HepG2 (cell line): Measurements from ENCODE around the gene DDRGK1. TPM values are rescaled to one million over a fixed set of nuclear protein-coding genes. Genes with fewer than 3 reads are reported as not detected.
A peak's percentile ranks its signal among the peaks of the same experiment; 100 is the strongest.

ENCODE experiments used
- ATF4 ChIP-seq, 2 experiments: fragments of 450-650 bp in 1 of 2; sonication (generic) in 1 of 2; formaldehyde crosslinking; IDR thresholded peaks; 2 replicates each; pipeline versions ENCODE4 v1.5.0 to v1.8.0; 2020 to 2022; ENCODE audit warnings: mild to moderate bottlenecking in 1 of 2, missing genetic modification reagents in 1 of 2
- BRF2 ChIP-seq: sonication (generic); formaldehyde crosslinking; IDR thresholded peaks from 2 replicates; pipeline ENCODE4 v1.8.1; 2022; ENCODE audit warnings: mild to moderate bottlenecking, missing genetic modification reagents
- DNMT1 ChIP-seq: sonication (generic); formaldehyde crosslinking; IDR thresholded peaks from 2 replicates; pipeline ENCODE4 v1.5.1; 2020; ENCODE audit warnings: mild to moderate bottlenecking, missing genetic modification reagents
- ELK4 ChIP-seq: sonication (generic); formaldehyde crosslinking; IDR thresholded peaks from 2 replicates; pipeline ENCODE4 v1.9.0; 2021; ENCODE audit warnings: missing genetic modification reagents, borderline replicate concordance
- FIP1L1 ChIP-seq: fragments of 200-400 bp; formaldehyde crosslinking; IDR thresholded peaks from 2 replicates; pipeline ENCODE4 v1.6.1; 2018; ENCODE audit warnings: low read depth, mild to moderate bottlenecking, low read length, moderate library complexity, borderline replicate concordance; ENCODE audit not compliant: insufficient read depth
- MAFK ChIP-seq, 2 experiments: IDR thresholded peaks in 1 of 2; conservative IDR thresholded peaks in 1 of 2; 2 replicates each; pipeline ENCODE4 v1.6.1; 2011; ENCODE audit warnings: improper control_type of control experiment in 2 of 2, low read length in 2 of 2
- MXD3 ChIP-seq: IDR thresholded peaks from 2 replicates; pipeline ENCODE4 v1.6.1; 2016; ENCODE audit warnings: mild to moderate bottlenecking, missing biosample characterization, missing genetic modification reagents
- PITX1 ChIP-seq: sonication (generic); formaldehyde crosslinking; IDR thresholded peaks from 2 replicates; pipeline ENCODE4 v1.5.1; 2020; ENCODE audit warnings: mild to moderate bottlenecking, missing genetic modification reagents
- PLRG1 ChIP-seq: fragments of 450-650 bp; conservative IDR thresholded peaks from 2 replicates; pipeline ENCODE4 v1.6.1; 2016
- PRDM10 ChIP-seq: sonication (generic); formaldehyde crosslinking; IDR thresholded peaks from 2 replicates; pipeline ENCODE4 v1.4.0; 2020; ENCODE audit warnings: low read depth, missing genetic modification reagents
- RAD21 ChIP-seq: fragments of 450-650 bp; formaldehyde crosslinking; IDR thresholded peaks from 2 replicates; pipeline ENCODE4 v1.5.0; 2020; ENCODE audit warnings: mild to moderate bottlenecking
- REL ChIP-seq: sonication (generic); formaldehyde crosslinking; conservative IDR thresholded peaks from 2 replicates; pipeline ENCODE4 v1.8.0; 2022; ENCODE audit warnings: mild to moderate bottlenecking, missing genetic modification reagents, moderate library complexity
- SRSF9 ChIP-seq: fragments of 200-400 bp; formaldehyde crosslinking; IDR thresholded peaks from 2 replicates; pipeline ENCODE4 v1.6.1; 2018; ENCODE audit warnings: borderline replicate concordance, mild to moderate bottlenecking, low read depth, low read length; ENCODE audit not compliant: insufficient read depth, poor library complexity, severe bottlenecking
- TBX3 ChIP-seq: fragments of 450-650 bp; IDR thresholded peaks from 2 replicates; pipeline ENCODE4 v1.6.1; 2017; ENCODE audit warnings: antibody characterized with exemption, mild to moderate bottlenecking, inconsistent platforms, borderline replicate concordance
- THAP8 ChIP-seq: sonication (generic); formaldehyde crosslinking; IDR thresholded peaks from 2 replicates; pipeline ENCODE4 v1.5.1; 2020; ENCODE audit warnings: missing genetic modification reagents, mild to moderate bottlenecking, borderline replicate concordance
- TRIM24 ChIP-seq: sonication (generic); formaldehyde crosslinking; IDR thresholded peaks from 2 replicates; pipeline ENCODE4 v1.8.0; 2022; ENCODE audit warnings: mild to moderate bottlenecking, missing genetic modification reagents
- ZNF20 ChIP-seq: sonication (generic); formaldehyde crosslinking; IDR thresholded peaks from 2 replicates; pipeline ENCODE4 v1.4.0; 2020; ENCODE audit warnings: mild to moderate bottlenecking, moderate library complexity, missing genetic modification reagents
- ZNF564 ChIP-seq: sonication (generic); formaldehyde crosslinking; IDR thresholded peaks from 2 replicates; pipeline ENCODE4 v1.8.1; 2023; ENCODE audit warnings: mild to moderate bottlenecking, missing genetic modification reagents
- ZNF569 ChIP-seq: sonication (generic); formaldehyde crosslinking; IDR thresholded peaks from 2 replicates; pipeline ENCODE4 v1.5.0; 2020; ENCODE audit warnings: mild to moderate bottlenecking, missing genetic modification reagents, moderate library complexity, borderline replicate concordance
- ZNF605 ChIP-seq: sonication (generic); formaldehyde crosslinking; IDR thresholded peaks from 2 replicates; pipeline ENCODE4 v1.8.0; 2022; ENCODE audit warnings: mild to moderate bottlenecking, missing genetic modification reagents
- ZNF709 ChIP-seq: sonication (generic); formaldehyde crosslinking; IDR thresholded peaks from 2 replicates; pipeline ENCODE4 v1.5.0; 2020; ENCODE audit warnings: mild to moderate bottlenecking, missing genetic modification reagents
- ZNF768 ChIP-seq: sonication (generic); formaldehyde crosslinking; IDR thresholded peaks from 2 replicates; pipeline ENCODE4 v1.4.0; 2020; ENCODE audit warnings: missing genetic modification reagents
- polyA plus RNA-seq, 8 experiments: library from polyadenylated mRNA; depleted of rRNA in 3 of 8; stranded (reverse) in 7 of 8; unstranded in 1 of 8; fragments of >200 nt; fragmentation: Illumina TruSeq in 4 of 8; extraction: Trizol in 4 of 8; gene quantifications; 2 replicates each; pipeline versions ENCODE4 v1.2.1 to v1.2.3, GENCODE V29; 2011 to 2016; ENCODE audit warnings: low read depth in 4 of 8, missing spikeins in 1 of 8, mixed read lengths in 1 of 8; ENCODE audit not compliant: insufficient read depth in 1 of 8
- total RNA-seq, 5 experiments: library from RNA; depleted of rRNA; stranded (reverse); fragments of >200 nt; fragmentation: Illumina TruSeq; extraction: Trizol; gene quantifications; 2 replicates each; pipeline ENCODE4 v1.2.3, GENCODE V29; 2016; ENCODE audit warnings: low read depth in 1 of 5

The DDRGK1 gene
- total and polyA plus RNA-seq, 2 of the 13 experiments (the other 11 are each of a cell fraction or from before 2014, with no cell fraction given), result 96.7 to 149 TPM

- TF ChIP-seq PRDM10, result no peak
- no peak for TF ChIP-seq ELK4
- TF ChIP-seq ZNF709 (CRISPR knock-in tag), result no peak; the same call in 1 of the 2 replicates
- TF ChIP-seq TBX3, result no peak
- no peak for TF ChIP-seq DNMT1
- TF ChIP-seq FIP1L1, result no peak
- TF ChIP-seq BRF2 (CRISPR knock-in tag), result no peak
- TF ChIP-seq PITX1, result no peak
- TF ChIP-seq ZNF564 (CRISPR knock-in tag), result 0 out of 2 replicates have a peak, but pooled peaks have one; percentile 63
- no peak for TF ChIP-seq ZNF20 (CRISPR knock-in tag)
- TF ChIP-seq RAD21 (CRISPR knock-in tag), result no peak
- no peak for TF ChIP-seq SRSF9
- TF ChIP-seq ATF4 (CRISPR knock-in tag; IDR thresholded peaks at IDR 0.05), result no peak
- 0 out of 2 replicates have a peak, but pooled peaks have one; percentile 48 for TF ChIP-seq REL (CRISPR knock-in tag)
- TF ChIP-seq TRIM24 (CRISPR knock-in tag), result no peak
- 0 out of 2 replicates have a peak, but pooled peaks have one; percentile 2 for TF ChIP-seq THAP8 (CRISPR knock-in tag)
- TF ChIP-seq MXD3 (CRISPR knock-in tag), result no peak
- no peak for TF ChIP-seq ZNF605
- no peak for TF ChIP-seq PLRG1
- no peak for TF ChIP-seq MAFK (conservative IDR thresholded peaks at IDR 0.05 in 1 of 2, IDR thresholded peaks at IDR 0.05 in 1 of 2; ENCODE audit: low read length in 2 of 2)
- no peak for TF ChIP-seq ZNF768 (CRISPR knock-in tag)
- no peak for TF ChIP-seq ZNF569 (CRISPR knock-in tag)
These were observed 4.3 kb upstream of the DDRGK1 start (continued) for GRCh38 chr20:3208786-3209256.
